Measurements from ENCODE around the gene TPX2. TPM values are rescaled to one million over a fixed set of nuclear protein-coding genes. Genes with fewer than 3 reads are reported as not detected.

The TPX2 gene
- total RNA-seq, 2 donors from 2014 or later = 51.8 to 102 TPM

GRCh38 chr20:31711179-31712111 lies 27.6 kb upstream of the TPX2 start:
- ATAC-seq (no peak), DNase-seq (ENCODE audit: low spot score) (no peak)
- Mint-ChIP-seq H3K9me3 (peaks cover 3% of the 10 kb centered on the region), H3K4me1 (ENCODE audit: low read depth in 2 of 2) (peaks cover 76 to 79% of the 10 kb centered on the region in 2 donors), H3K27me3 (no peaks in the 10 kb centered on the region), H3K27ac (peak overlapping the region; percentile 65 to 99), H3K4me3 (peak overlapping the region; percentile 65), H3K36me3 (peaks cover 37% of the 10 kb centered on the region)

- H3K27ac Mint-ChIP-seq = peak overlapping the region; percentile 65 to 99
- peaks cover 44% of the 10 kb centered on the region for H3K36me3 Mint-ChIP-seq
- H3K4me3 Mint-ChIP-seq = peak overlapping the region; percentile 65
- H3K27me3 Mint-ChIP-seq = no peaks in the 10 kb centered on the region
- DNase-seq (ENCODE audit: low spot score) (no peak), ATAC-seq (no peak)
- peaks cover 3% of the 10 kb centered on the region for H3K9me3 Mint-ChIP-seq
- peaks cover 76 to 80% of the 10 kb centered on the region in 2 donors for H3K4me1 Mint-ChIP-seq (ENCODE audit: low read depth in 2 of 2)
Measured at GRCh38 chr20:31712112-31712553, 27.0 kb upstream of the TPX2 start.

DNA sequence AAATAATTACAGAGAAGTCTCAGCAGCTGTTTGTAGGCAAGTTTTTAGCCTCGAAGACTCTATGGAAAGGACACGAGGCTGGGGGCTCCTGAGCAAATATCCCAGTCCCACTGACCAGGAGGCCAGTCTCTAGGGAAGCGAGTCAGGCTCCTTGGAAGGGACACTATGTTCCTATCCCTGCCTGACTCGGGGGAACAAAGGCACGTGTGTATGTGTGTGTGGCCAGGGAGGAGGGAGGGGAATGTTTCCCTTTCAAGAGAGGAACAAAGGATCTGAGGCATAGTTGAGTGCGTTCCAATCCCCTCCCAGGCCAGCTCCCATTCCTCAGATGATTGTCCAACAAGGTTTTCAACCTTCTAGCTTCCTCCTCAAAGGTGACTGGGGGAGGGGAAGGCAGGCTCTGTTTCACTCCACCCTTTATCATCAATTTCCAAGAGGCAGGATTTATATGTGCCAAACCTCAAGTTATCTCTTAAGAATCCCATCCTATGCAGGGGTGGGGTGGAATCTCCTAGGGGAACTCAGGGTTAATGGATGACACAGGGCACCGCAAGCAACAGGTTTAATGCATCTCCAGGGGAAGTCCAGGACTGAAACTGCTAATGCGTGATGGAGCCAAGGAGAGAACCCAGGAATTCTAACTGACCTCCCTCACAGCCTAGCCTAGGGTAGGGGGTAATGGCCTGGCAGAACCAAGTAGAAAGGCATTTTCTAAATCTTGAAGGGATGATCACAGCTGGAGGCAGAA lies 26.4 kb upstream of the TPX2 start:
- ATAC-seq (no peak), DNase-seq (ENCODE audit: low spot score) (no peak)
- Mint-ChIP-seq H3K9me3 (peaks cover 3% of the 10 kb centered on the region), H3K4me3 (peak overlapping the region; percentile 65), H3K27ac (peak overlapping the region; percentile 65 to 99), H3K27me3 (no peaks in the 10 kb centered on the region), H3K36me3 (peaks cover 50% of the 10 kb centered on the region), H3K4me1 (ENCODE audit: low read depth in 2 of 2) (peaks cover 82% of the 10 kb centered on the region in 2 donors)

GRCh38 chr20:31713312-31714273 lies 25.5 kb upstream of the TPX2 start:
- DNase-seq (ENCODE audit: low spot score) (no peak), ATAC-seq (no peak)
- peak overlapping the region; percentile 98 for H3K4me3 Mint-ChIP-seq
- H3K36me3 Mint-ChIP-seq = peaks cover 54% of the 10 kb centered on the region
- H3K4me1 Mint-ChIP-seq (ENCODE audit: low read depth in 2 of 2) = peaks cover 77 to 89% of the 10 kb centered on the region in 2 donors
- H3K27ac Mint-ChIP-seq = peak overlapping the region; percentile 65 to 99
- no peaks in the 10 kb centered on the region for H3K27me3 Mint-ChIP-seq
- peaks cover 3% of the 10 kb centered on the region for H3K9me3 Mint-ChIP-seq

GRCh38 chr20:31715766-31716165 lies 23.3 kb upstream of the TPX2 start:
- peaks cover 69 to 90% of the 10 kb centered on the region in 2 donors for H3K4me1 Mint-ChIP-seq (ENCODE audit: low read depth in 2 of 2)

DNA sequence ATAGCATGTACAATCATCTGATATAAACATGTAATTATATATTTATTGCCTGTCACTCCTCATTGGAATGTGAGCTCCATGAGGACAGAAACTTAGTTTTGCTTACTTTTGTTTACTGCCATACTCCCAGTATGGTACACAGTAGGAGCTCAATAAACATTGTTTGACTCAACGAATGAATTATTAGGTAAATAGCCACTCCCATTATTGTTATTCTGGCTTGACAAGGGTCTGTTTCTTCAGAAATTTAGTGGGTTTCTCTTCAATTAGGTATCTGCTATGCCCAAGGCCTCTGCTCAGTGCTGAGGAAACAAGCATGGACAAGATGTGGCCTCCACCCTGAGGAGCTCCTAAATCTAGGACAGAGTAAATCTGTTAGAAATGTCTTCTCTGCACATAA lies 22.7 kb upstream of the TPX2 start:
- H3K4me1 Mint-ChIP-seq (ENCODE audit: low read depth in 2 of 2) = peaks cover 63 to 88% of the 10 kb centered on the region in 2 donors
- no peaks in the 10 kb centered on the region for H3K27me3 Mint-ChIP-seq
- peak overlapping the region; percentile 86 to 99 for H3K27ac Mint-ChIP-seq
- peak overlapping the region; percentile 98 for H3K4me3 Mint-ChIP-seq
- H3K36me3 Mint-ChIP-seq = peaks cover 73% of the 10 kb centered on the region
- ATAC-seq (no peak), DNase-seq (ENCODE audit: low spot score) (no peak)
- H3K9me3 Mint-ChIP-seq = peaks cover 3% of the 10 kb centered on the region

More at GRCh38 chr20:31715766-31716165, 23.3 kb upstream of the TPX2 start:
- Mint-ChIP-seq H3K9me3 (peaks cover 3% of the 10 kb centered on the region), H3K27ac (peak overlapping the region; percentile 86 to 99), H3K4me3 (peak overlapping the region; percentile 98), H3K36me3 (peaks cover 67% of the 10 kb centered on the region), H3K27me3 (no peaks in the 10 kb centered on the region)
- no peak for ATAC-seq
- DNase-seq (ENCODE audit: low spot score) = no peak

- peaks cover 79% of the 10 kb centered on the region for H3K36me3 Mint-ChIP-seq
- ATAC-seq (peak in 1 of 2 donors; percentile 22), DNase-seq (ENCODE audit: low spot score) (peak; percentile 77)
- peak overlapping the region; percentile 98 for H3K4me3 Mint-ChIP-seq
- peak overlapping the region; percentile 86 to 99 for H3K27ac Mint-ChIP-seq
- no peaks in the 10 kb centered on the region for H3K27me3 Mint-ChIP-seq
- peaks cover 3% of the 10 kb centered on the region for H3K9me3 Mint-ChIP-seq
- peaks cover 57 to 84% of the 10 kb centered on the region in 2 donors for H3K4me1 Mint-ChIP-seq (ENCODE audit: low read depth in 2 of 2)
Measured at GRCh38 chr20:31716818-31717477, 22.1 kb upstream of the TPX2 start.

DNA sequence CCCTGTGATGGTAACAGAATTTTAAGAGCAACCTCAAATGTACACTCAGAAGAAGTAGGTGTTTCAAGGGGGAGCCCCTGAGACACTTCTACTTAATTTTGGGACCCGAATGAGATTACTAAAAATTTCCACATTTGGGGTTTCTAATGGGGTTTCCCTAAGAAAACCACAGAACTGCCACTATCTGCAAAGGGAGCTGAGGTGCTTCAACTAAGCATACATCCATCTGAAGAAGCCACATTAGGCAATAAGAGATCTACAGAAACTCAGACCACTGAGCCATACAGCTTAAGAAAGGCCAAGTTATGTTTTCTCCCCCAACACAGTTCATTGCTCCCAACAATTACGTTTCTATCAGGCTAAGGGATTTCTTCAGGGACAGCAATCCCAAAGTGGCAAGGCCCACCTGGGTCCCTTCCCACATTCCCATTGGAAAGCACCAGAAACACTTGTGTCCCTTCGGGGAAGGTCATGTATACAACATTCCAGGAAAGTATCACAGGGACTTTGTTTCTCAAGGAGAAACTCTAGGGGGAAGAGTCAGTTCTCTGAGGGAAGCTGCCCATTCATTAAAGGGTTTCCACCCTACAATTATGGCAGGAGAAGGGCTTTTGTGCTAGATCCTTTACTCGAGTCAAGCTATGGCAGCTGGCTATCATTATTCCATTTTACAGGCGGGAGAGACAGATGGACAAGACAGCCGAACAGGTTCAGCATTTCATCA lies 21.4 kb upstream of the TPX2 start:
- Mint-ChIP-seq H3K9me3 (peaks cover 3% of the 10 kb centered on the region), H3K27ac (peak overlapping the region; percentile 86 to 99), H3K4me3 (peak overlapping the region; percentile 98), H3K4me1 (ENCODE audit: low read depth in 2 of 2) (peaks cover 53 to 77% of the 10 kb centered on the region in 2 donors), H3K36me3 (peaks cover 82% of the 10 kb centered on the region), H3K27me3 (no peaks in the 10 kb centered on the region)
- no peak for DNase-seq (ENCODE audit: low spot score)
- peak; percentile 77 to 81 for ATAC-seq

GRCh38 chr20:31718952-31719643 lies 20.0 kb upstream of the TPX2 start:
- no peak for ATAC-seq
- Mint-ChIP-seq H3K9me3 (peaks cover 2% of the 10 kb centered on the region), H3K4me3 (peak overlapping the region; percentile 98), H3K27me3 (no peaks in the 10 kb centered on the region), H3K36me3 (peaks cover 69% of the 10 kb centered on the region), H3K4me1 (ENCODE audit: low read depth in 2 of 2) (peaks cover 44 to 69% of the 10 kb centered on the region in 2 donors), H3K27ac (peak overlapping the region; percentile 86 to 99)
- no peak for DNase-seq (ENCODE audit: low spot score)

GRCh38 chr20:31719644-31720485 lies 19.2 kb upstream of the TPX2 start:
- H3K4me1 Mint-ChIP-seq (ENCODE audit: low read depth in 2 of 2) = peaks cover 37 to 64% of the 10 kb centered on the region in 2 donors
- peak overlapping the region; percentile 86 to 99 for H3K27ac Mint-ChIP-seq
- H3K4me3 Mint-ChIP-seq = peak overlapping the region; percentile 98

More at GRCh38 chr20:31719644-31720485, 19.2 kb upstream of the TPX2 start:
- H3K27me3 Mint-ChIP-seq = no peaks in the 10 kb centered on the region
- H3K36me3 Mint-ChIP-seq = peaks cover 65% of the 10 kb centered on the region
- no peak for ATAC-seq
- no peak for DNase-seq (ENCODE audit: low spot score)
- H3K9me3 Mint-ChIP-seq = no peaks in the 10 kb centered on the region
